ENCODE results near the gene COL25A1.

Gene COL25A1

DNA sequence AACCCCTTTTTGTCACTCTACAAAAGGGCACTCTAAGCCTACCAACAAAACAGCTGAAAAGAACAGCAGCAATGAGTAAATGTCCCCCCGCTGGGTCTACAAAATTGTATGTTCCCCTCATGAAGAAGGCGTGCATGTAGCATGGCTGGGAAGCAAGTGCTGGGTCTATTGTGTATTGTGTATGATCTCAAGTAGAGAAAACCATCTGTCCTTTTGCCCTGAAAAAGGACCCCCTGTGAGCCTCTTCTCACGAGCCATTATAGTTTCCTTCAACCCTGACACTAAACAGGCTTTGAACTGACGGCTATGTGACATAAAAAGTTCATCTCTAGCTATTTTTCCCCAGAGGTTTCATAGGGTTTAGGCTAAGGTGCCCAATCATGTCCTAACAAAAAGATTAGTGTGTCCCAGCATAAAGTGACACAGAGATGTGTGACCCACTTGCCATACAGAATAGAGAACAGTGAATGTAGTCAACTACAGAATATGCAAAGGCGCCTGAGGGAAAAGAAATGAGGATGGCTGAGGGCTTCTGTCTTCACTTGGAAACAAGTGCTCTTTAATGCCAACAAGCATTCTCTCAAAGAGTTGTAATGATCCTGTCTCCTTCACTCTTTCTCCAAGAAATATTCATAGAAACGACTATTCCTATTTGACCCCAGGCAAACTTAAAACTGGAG, 27.3 kb downstream of the COL25A1 start:
- no peak overlapping the region for H3K4me3 ChIP-seq (replicated peaks; ENCODE audit: low read depth, low read length)
- DNase-seq (ENCODE audit: extremely low read depth, low read depth) = no peak
- TF ChIP-seq, protein P1, sequence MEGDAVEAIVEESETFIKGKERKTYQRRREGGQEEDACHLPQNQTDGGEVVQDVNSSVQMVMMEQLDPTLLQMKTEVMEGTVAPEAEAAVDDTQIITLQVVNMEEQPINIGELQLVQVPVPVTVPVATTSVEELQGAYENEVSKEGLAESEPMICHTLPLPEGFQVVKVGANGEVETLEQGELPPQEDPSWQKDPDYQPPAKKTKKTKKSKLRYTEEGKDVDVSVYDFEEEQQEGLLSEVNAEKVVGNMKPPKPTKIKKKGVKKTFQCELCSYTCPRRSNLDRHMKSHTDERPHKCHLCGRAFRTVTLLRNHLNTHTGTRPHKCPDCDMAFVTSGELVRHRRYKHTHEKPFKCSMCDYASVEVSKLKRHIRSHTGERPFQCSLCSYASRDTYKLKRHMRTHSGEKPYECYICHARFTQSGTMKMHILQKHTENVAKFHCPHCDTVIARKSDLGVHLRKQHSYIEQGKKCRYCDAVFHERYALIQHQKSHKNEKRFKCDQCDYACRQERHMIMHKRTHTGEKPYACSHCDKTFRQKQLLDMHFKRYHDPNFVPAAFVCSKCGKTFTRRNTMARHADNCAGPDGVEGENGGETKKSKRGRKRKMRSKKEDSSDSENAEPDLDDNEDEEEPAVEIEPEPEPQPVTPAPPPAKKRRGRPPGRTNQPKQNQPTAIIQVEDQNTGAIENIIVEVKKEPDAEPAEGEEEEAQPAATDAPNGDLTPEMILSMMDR (IDR thresholded peaks at IDR 0.05; ENCODE audit: low read depth, low read length, missing control alignments) = no peak

DNA sequence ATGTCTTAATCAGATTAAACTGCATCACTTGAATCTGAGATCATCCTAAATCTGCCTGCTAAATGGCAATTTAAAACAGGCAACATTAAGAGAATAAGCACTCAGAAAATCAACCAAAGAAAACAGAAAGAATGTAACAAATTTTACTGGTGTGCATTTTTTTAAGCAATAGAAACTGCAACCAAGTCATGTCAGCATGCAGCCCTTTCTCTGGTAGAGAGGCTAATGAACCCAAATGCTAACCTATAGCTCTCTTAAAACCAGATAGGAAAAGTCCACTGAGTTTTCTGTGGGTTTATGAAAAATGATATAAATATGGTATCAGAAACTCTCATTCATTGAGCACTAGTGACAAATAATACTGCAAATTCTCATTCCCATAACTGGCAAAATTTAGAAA, 35.6 kb downstream of the COL25A1 start:
- TF ChIP-seq, protein P1 (IDR thresholded peaks at IDR 0.05; ENCODE audit: low read depth, low read length, missing control alignments) = no peak
- no peak overlapping the region for H3K4me3 ChIP-seq (replicated peaks; ENCODE audit: low read depth, low read length)
- DNase-seq (ENCODE audit: extremely low read depth, low read depth) = no peak

DNA sequence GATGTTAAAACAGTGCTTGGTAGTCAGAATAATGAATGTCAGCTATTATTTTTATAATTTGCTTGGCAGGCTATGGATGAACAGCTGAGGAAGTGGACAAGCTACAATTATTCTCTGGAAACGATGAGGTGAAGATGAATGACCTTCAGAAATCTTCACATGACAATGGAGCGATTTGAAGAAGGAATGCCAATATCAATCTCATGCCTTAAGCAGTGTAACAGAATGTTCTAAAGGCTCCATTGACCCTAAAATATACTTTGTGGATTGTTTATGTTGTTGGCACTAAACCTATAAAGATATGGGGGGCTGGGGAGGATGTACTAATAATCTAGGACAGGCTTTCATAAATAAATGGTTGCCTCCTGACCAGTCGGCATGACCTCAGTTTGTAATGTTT, 36.2 kb downstream of the COL25A1 start:
- no peak overlapping the region for H3K4me3 ChIP-seq (replicated peaks; ENCODE audit: low read depth, low read length)
- no peak for DNase-seq (ENCODE audit: extremely low read depth, low read depth)
- TF ChIP-seq, protein P1 (IDR thresholded peaks at IDR 0.05; ENCODE audit: low read depth, low read length, missing control alignments) = no peak

DNA sequence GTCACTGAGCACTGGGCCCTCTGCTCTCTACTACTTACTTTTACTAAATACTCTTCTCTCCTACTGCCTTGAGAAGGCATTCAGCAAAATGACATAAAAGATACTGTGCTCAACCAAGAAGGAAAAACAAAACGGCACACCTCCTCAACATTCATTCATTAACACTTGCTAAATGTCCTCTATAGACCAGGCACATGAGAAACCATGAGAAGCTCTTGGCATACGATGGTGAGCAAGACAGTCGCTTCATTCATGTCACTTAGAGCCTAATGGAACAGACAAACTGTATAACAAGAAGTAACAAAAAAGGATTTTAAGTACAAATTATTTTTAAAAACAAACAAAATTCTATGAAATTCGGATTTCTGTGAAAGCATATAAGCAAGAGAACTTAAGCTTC, 38.7 kb downstream of the COL25A1 start:
- no peak for DNase-seq (ENCODE audit: extremely low read depth, low read depth)
- TF ChIP-seq, protein P1 (IDR thresholded peaks at IDR 0.05; ENCODE audit: low read depth, low read length, missing control alignments) = no peak
- no peak overlapping the region for H3K4me3 ChIP-seq (replicated peaks; ENCODE audit: low read depth, low read length)

DNA sequence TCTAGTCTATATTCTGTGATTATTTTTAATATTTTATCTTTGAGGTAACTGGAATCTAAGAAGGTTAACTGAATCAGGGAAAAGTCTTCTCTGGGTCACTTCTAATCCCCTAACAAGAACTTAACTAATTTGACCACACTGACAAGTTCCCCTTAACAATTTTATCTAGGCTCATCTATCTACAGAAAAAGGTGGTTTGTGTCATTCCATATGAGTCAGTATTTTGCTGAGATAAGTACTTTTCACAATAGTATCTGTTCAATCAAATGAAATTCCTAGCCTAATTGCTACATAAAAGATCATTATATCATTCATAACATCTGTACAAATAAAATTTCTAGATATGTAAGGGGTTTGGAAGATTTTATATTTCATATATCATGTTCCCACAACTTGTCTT, 45.6 kb downstream of the COL25A1 start:
- H3K4me3 ChIP-seq (replicated peaks; ENCODE audit: low read depth, low read length) = no peak overlapping the region
- no peak for DNase-seq (ENCODE audit: extremely low read depth, low read depth)
- TF ChIP-seq, protein P1 (IDR thresholded peaks at IDR 0.05; ENCODE audit: low read depth, low read length, missing control alignments) = no peak

DNA sequence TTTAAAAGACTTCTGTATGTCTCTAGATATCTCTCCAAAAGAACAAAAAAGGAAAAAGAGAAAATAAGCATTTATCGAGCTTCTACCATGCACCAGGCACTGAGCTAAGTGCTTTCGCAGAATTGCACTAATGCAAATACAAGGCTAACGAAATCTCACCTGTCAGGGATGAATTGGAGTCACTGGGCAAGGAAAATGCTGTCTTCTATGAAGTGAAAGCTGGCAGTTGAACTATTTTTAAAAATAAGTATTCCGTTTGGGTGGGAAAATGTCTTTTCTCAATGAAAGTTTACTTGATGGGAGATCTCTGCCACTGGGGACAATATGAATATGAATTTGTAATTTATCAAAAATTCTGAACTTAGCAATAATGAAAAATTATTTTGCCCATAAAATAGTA, 47.6 kb downstream of the COL25A1 start:
- TF ChIP-seq, protein P1 (IDR thresholded peaks at IDR 0.05; ENCODE audit: low read depth, low read length, missing control alignments) = no peak
- H3K4me3 ChIP-seq (replicated peaks; ENCODE audit: low read depth, low read length) = no peak overlapping the region
- DNase-seq (ENCODE audit: extremely low read depth, low read depth) = no peak

DNA sequence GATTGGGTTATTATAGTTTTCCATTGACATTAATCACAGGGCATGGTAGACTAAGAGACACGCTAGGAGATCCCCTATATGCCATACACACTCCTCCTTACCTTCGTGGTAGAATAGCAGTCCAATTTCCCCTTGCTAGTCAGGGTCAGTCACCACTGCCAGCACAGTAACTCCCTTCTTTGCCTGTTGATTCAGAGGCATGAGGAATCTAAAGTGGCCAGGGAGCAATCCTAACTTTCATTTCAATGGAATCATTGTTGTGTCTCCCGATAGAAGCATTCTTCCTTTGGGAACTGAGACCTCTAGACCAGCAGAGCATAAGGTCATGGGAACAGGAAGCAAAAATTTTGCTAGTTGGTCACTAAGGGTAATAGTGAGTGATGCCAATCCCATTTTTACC, 51.1 kb downstream of the COL25A1 start:
- H3K4me3 ChIP-seq (replicated peaks; ENCODE audit: low read depth, low read length) = no peak overlapping the region
- TF ChIP-seq, protein P1 (IDR thresholded peaks at IDR 0.05; ENCODE audit: low read depth, low read length, missing control alignments) = no peak
- DNase-seq (ENCODE audit: extremely low read depth, low read depth) = no peak

Measured in HFF-Myc (cell line).